ENCODE measurements around the gene COX5B. TPM values are rescaled to one million over a fixed set of nuclear protein-coding genes. Genes with fewer than 3 reads are reported as not detected.

The COX5B gene
- total and polyA plus RNA-seq, 9 of the 15 experiments (the other 6 are each of a cell fraction or from before 2014, with no cell fraction given): 154 to 1,424 (median 487) TPM

DNA sequence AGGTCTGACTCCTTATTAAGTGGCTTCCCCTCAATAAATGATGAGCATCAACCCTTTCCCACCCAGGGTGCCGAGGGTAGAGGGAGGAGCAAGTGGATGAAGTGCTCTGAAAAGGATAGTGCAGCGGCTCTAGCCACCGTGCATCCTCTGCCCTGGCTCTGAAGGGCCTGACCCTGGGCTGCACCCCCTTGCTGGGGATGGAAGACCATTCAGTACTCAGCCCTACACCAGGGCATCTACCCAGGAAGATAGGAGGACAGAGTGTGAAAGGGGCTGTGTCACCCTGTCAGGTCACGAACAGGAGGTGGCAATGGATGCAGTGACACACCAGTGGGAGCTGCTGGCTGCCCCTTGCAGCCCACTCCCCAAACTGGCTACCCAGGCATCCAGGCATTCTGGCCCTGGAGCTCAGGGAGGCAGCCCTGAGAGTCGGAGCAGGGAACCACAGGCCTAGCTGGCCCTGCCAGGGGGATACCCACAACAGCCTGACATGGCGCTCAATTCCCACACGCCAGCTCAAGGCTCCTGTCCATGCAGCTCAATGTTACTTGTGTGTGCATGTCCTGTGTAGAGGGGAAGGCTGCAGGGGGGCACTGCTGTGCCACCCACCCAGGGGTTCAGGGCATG lies 10.4 kb downstream of the COX5B start:
- in situ Hi-C loops (cut with MboI): no loop called here
- H3K9me3 ChIP-seq (replicated peaks; ENCODE audit: control insufficient read depth, insufficient read depth, low read depth, low read length): no peaks in the 10 kb centered on the region
- peaks cover 15% of the 10 kb centered on the region for H3K79me2 ChIP-seq (ENCODE audit: control insufficient read depth, insufficient read depth, low read length)
- H4K20me1 ChIP-seq (replicated peaks; ENCODE audit: control insufficient read depth, insufficient read depth, low read length): no peaks in the 10 kb centered on the region; the same call in 1 of the 2 replicates
- peak overlapping the region in 1 of 2 experiments; percentile 47; a peak in 2 of 4 replicates for H3K9ac ChIP-seq (ENCODE audit: insufficient read depth in 1 of 2, low read depth in 2 of 2, low read length in 2 of 2)
- BruUV-seq (replicated peaks): no TSS peak
- DNase-seq (ENCODE audit: extremely low read depth in 1 of 4, low spot score in 3 of 4): no peak
- no peaks in the 10 kb centered on the region for H3K27me3 ChIP-seq (ENCODE audit: control insufficient read depth in 2 of 2, insufficient read depth in 2 of 2, low read length in 2 of 2)
- H3K36me3 ChIP-seq (ENCODE audit: control insufficient read depth, insufficient read depth, low read length): peaks cover 53% of the 10 kb centered on the region; the same call in 2 of the 3 replicates
- H3K4me1 ChIP-seq (replicated peaks in 1 of 2; ENCODE audit: control insufficient read depth in 2 of 2, insufficient read depth in 2 of 2, low read length in 2 of 2): peaks cover 5 to 43% of the 10 kb centered on the region in 2 experiments; a peak in 3 of 5 replicates
- no peak overlapping the region for H2AFZ ChIP-seq (ENCODE audit: low read depth, low read length)
- no peak for ATAC-seq
- no peak overlapping the region for H3K4me2 ChIP-seq (ENCODE audit: insufficient read depth, low read length)
- TF ChIP-seq POLR2G (IDR thresholded peaks at IDR 0.05; ENCODE audit: low read depth, low read length): peak; percentile 52; the same call in 1 of the 2 replicates
- no peak for TF ChIP-seq SNIP1 (IDR thresholded peaks at IDR 0.05; ENCODE audit: low read depth)
- no peak for TF ChIP-seq MAFK (IDR thresholded peaks at IDR 0.05; ENCODE audit: low read length)
- peak; percentile 35; the same call in 1 of the 2 replicates for TF ChIP-seq RBFOX2 (IDR thresholded peaks at IDR 0.05; ENCODE audit: low read depth, low read length)
- no peak for TF ChIP-seq PTTG1 (tag; IDR thresholded peaks at IDR 0.05; ENCODE audit: low read depth)
- FAIRE-seq: no peak
- no peak overlapping the region for H3K4me3 ChIP-seq
- no peak overlapping the region for H3K27ac ChIP-seq (ENCODE audit: extremely low read depth, low read depth, low read length)
- POLR2A ChIA-PET: interaction anchor here (1.1 to 11.8 kb wide), 3 partner anchors 8 to 17 kb away, joined by 3 to 135 read pairs (median 25); partner anchors contain the start of genes ACTR1B and COX5B
- CTCF ChIA-PET (ENCODE audit: low intra/inter-chr PET ratio): no interaction called here
- intact Hi-C loops (cut with micrococcal nuclease): no loop called here
- 89% methylated on average over 7 of the region's 7 CpGs for WGBS (ENCODE audit: insufficient coverage, low coverage, missing lambda C conversion rate)
- H3K9me1 ChIP-seq (ENCODE audit: control insufficient read depth, insufficient read depth, low read length): peaks cover 5% of the 10 kb centered on the region

Data from K562 (cell line).